IMR-90 (cell line): Measurements from ENCODE around the gene TIAM2. TPM values are rescaled to one million over a fixed set of nuclear protein-coding genes. Genes with fewer than 3 reads are reported as not detected.

Experiments
- ATAC-seq: fragments of 200-7000 bp; cut with Tn5 transposase; 2 replicates; pipeline ENCODE4 v1.9.1; 2020; ENCODE audit warnings: low read depth, mild to moderate bottlenecking, moderate library complexity
- BruUV-seq: library from RNA; stranded (reverse); fragments of 400-500 nt; replicated peaks from 2 replicates; lab custom pipeline; 2021; lab: Mats Ljungman, UMichigan
- CTCF ChIA-PET: fragments of 300-600 bp; formaldehyde crosslinking; extraction: SDS; loops from one replicate; lab custom pipeline; 2021; ENCODE audit warnings: antibody characterized with exemption; lab: Yijun Ruan, JAX
- POLR2A ChIA-PET: fragments of 300-600 bp; sonication (Branson Sonifier 250); formaldehyde crosslinking; loops from one replicate; lab custom pipeline; 2022; ENCODE audit warnings: antibody characterized with exemption; ENCODE audit not compliant: unreplicated experiment; lab: Charles Lee
- DNase-seq: peaks from one replicate; pipeline ENCODE4 v3.0.0; 2013
- H2AFZ ChIP-seq: replicated peaks from 2 replicates; pipeline ENCODE3; 2013; ENCODE audit warnings: low read length, mild to moderate bottlenecking; ENCODE audit not compliant: poor library complexity
- H2AK5ac ChIP-seq: 2 replicates; pipeline ENCODE4 v1.6.1; 2013; ENCODE audit warnings: low read depth, low read length, inconsistent platforms
- H2AK9ac ChIP-seq: replicated peaks from 2 replicates; pipeline ENCODE3; 2013; ENCODE audit warnings: mild to moderate bottlenecking, low read depth, low read length, moderate library complexity; ENCODE audit not compliant: poor library complexity
- H2BK120ac ChIP-seq: 2 replicates; pipeline ENCODE4 v1.6.1; 2013; ENCODE audit warnings: low read depth, low read length, inconsistent platforms
- H2BK15ac ChIP-seq: 3 replicates; pipeline ENCODE4 v1.6.1; 2013; ENCODE audit warnings: low read depth, low read length, inconsistent platforms
- H2BK20ac ChIP-seq: 2 replicates; pipeline ENCODE4 v1.6.1; 2013; ENCODE audit warnings: low read depth, mild to moderate bottlenecking, inconsistent platforms, low read length, moderate library complexity
- H2BK5ac ChIP-seq: 2 replicates; pipeline ENCODE4 v1.6.1; 2013; ENCODE audit warnings: mild to moderate bottlenecking, low read depth, low read length, inconsistent platforms; ENCODE audit not compliant: poor library complexity, severe bottlenecking
- H3K14ac ChIP-seq: replicated peaks from 2 replicates; pipeline ENCODE4 v1.6.1; 2013; ENCODE audit warnings: low read depth, low read length, inconsistent platforms
- H3K18ac ChIP-seq: 2 replicates; pipeline ENCODE4 v1.6.1; 2013; ENCODE audit warnings: low read depth, low read length, control low read depth
- H3K23ac ChIP-seq: 2 replicates; pipeline ENCODE4 v1.6.1; 2013; ENCODE audit warnings: low read depth, low read length, inconsistent platforms
- H3K27ac ChIP-seq: 2 replicates; pipeline ENCODE4 v1.5.1; 2013; ENCODE audit warnings: mild to moderate bottlenecking, control low read depth, low read length; ENCODE audit not compliant: insufficient read depth
- H3K27me3 ChIP-seq: 2 replicates; pipeline ENCODE4 v1.6.1; 2013; ENCODE audit warnings: low read length; ENCODE audit not compliant: control insufficient read depth, insufficient read depth
- H3K36me3 ChIP-seq: 2 replicates; pipeline ENCODE4 v1.6.1; 2013; ENCODE audit warnings: low read length, mixed read lengths; ENCODE audit not compliant: control insufficient read depth, insufficient read depth
- H3K4ac ChIP-seq: 2 replicates; pipeline ENCODE4 v1.6.1; 2013; ENCODE audit warnings: low read depth, low read length, inconsistent platforms
- H3K4me1 ChIP-seq: 2 replicates; pipeline ENCODE4 v1.6.1; 2013; ENCODE audit warnings: low read length, mixed read lengths; ENCODE audit not compliant: control insufficient read depth, insufficient read depth
- H3K4me2 ChIP-seq: 2 replicates; pipeline ENCODE4 v1.6.1; 2013; ENCODE audit warnings: low read depth, mild to moderate bottlenecking, control low read depth, low read length, moderate library complexity
- H3K4me3 ChIP-seq: 2 replicates; pipeline ENCODE4 v1.5.1; 2013; ENCODE audit warnings: low read depth, mild to moderate bottlenecking, control low read depth, low read length, moderate library complexity; ENCODE audit not compliant: insufficient read depth
- H3K56ac ChIP-seq: 2 replicates; pipeline ENCODE4 v1.6.1; 2013; ENCODE audit warnings: low read length, inconsistent platforms; ENCODE audit not compliant: insufficient read depth; ENCODE audit errors: extremely low read depth
- H3K79me1 ChIP-seq, 2 experiments: 2 replicates each; pipeline ENCODE4 v1.6.1; 2013; ENCODE audit warnings: low read length in 2 of 2, inconsistent platforms in 1 of 2, low read depth in 1 of 2
- H3K9ac ChIP-seq: 2 replicates; pipeline ENCODE4 v1.6.1; 2013; ENCODE audit warnings: low read depth, low read length, control low read depth
- H3K9me1 ChIP-seq: 2 replicates; pipeline ENCODE4 v1.6.1; 2013; ENCODE audit warnings: low read length, inconsistent platforms; ENCODE audit not compliant: insufficient read depth
- H3K9me3 ChIP-seq: 2 replicates; pipeline ENCODE4 v1.6.1; 2013; ENCODE audit warnings: low read length; ENCODE audit not compliant: control insufficient read depth, insufficient read depth
- H4K20me1 ChIP-seq: 2 replicates; pipeline ENCODE4 v1.6.1; 2013; ENCODE audit warnings: low read length, inconsistent platforms; ENCODE audit not compliant: insufficient read depth
- H4K5ac ChIP-seq: 2 replicates; pipeline ENCODE4 v1.6.1; 2013; ENCODE audit warnings: mild to moderate bottlenecking, low read depth, low read length, control low read depth
- H4K8ac ChIP-seq, 2 experiments: 2 replicates each; pipeline ENCODE4 v1.6.1; 2013; ENCODE audit warnings: low read depth in 2 of 2, low read length in 2 of 2, control low read depth in 1 of 2, inconsistent platforms in 1 of 2
- H4K91ac ChIP-seq: 2 replicates; pipeline ENCODE4 v1.6.1; 2013; ENCODE audit warnings: low read depth, low read length, inconsistent platforms; ENCODE audit not compliant: insufficient read depth
- BHLHE40 ChIP-seq: fragments of 150-350 bp; IDR thresholded peaks from 2 replicates; pipeline ENCODE4 v1.6.1; 2016; ENCODE audit warnings: mild to moderate bottlenecking, low read depth, low read length
- CEBPB ChIP-seq: IDR thresholded peaks from 2 replicates; pipeline ENCODE4 v1.6.1; 2012; ENCODE audit warnings: low read depth, low read length, improper control_type of control experiment
- CHD1 ChIP-seq: IDR thresholded peaks from 2 replicates; pipeline ENCODE4 v1.6.1; 2012; ENCODE audit warnings: low read depth, low read length, improper control_type of control experiment
- FOS ChIP-seq: fragments of 150-350 bp; IDR thresholded peaks from 2 replicates; pipeline ENCODE4 v1.6.1; 2016; ENCODE audit warnings: low read depth, low read length
- MAFK ChIP-seq: IDR thresholded peaks from 2 replicates; pipeline ENCODE4 v1.6.1; 2012; ENCODE audit warnings: low read depth, low read length, improper control_type of control experiment
- MAZ ChIP-seq: IDR thresholded peaks from 2 replicates; pipeline ENCODE4 v1.6.1; 2012; ENCODE audit warnings: low read depth, mild to moderate bottlenecking, low read length, improper control_type of control experiment, moderate library complexity, borderline replicate concordance
- MXI1 ChIP-seq: IDR thresholded peaks from 2 replicates; pipeline ENCODE4 v1.6.1; 2012; ENCODE audit warnings: low read depth, mild to moderate bottlenecking, low read length, moderate library complexity, borderline replicate concordance
- NFE2L2 ChIP-seq: fragments of 150-350 bp; IDR thresholded peaks from 2 replicates; pipeline ENCODE4 v1.6.1; 2016; ENCODE audit warnings: low read depth, mild to moderate bottlenecking, low read length
- POLR2A ChIP-seq: IDR thresholded peaks from 2 replicates; pipeline ENCODE4 v1.6.1; 2012; ENCODE audit warnings: mild to moderate bottlenecking, low read depth, low read length
- RAD21 ChIP-seq: IDR thresholded peaks from 2 replicates; pipeline ENCODE4 v1.6.1; 2012; ENCODE audit warnings: low read length, improper control_type of control experiment
- RCOR1 ChIP-seq: IDR thresholded peaks from 2 replicates; pipeline ENCODE4 v1.6.1; 2012; ENCODE audit warnings: mild to moderate bottlenecking, low read length, improper control_type of control experiment; ENCODE audit not compliant: insufficient replicate concordance
- RFX5 ChIP-seq: IDR thresholded peaks from 2 replicates; pipeline ENCODE4 v1.8.0; 2012; ENCODE audit warnings: low read depth, mild to moderate bottlenecking, low read length, moderate library complexity
- SMC3 ChIP-seq: fragments of 150-350 bp; IDR thresholded peaks from 2 replicates; pipeline ENCODE4 v1.6.1; 2016; ENCODE audit warnings: low read depth, mild to moderate bottlenecking, antibody characterized with exemption, low read length, moderate library complexity
- WGBS, 2 experiments: methylation state at CpG; one replicate each; pipeline versions ENCODE4 v1.1.5 to v1.1.7; 2013; ENCODE audit warnings: missing lambda C conversion rate in 2 of 2; ENCODE audit not compliant: insufficient read length in 1 of 2; ENCODE audit errors: extremely low coverage in 2 of 2; 5-methylcytosine and 5-hydroxymethylcytosine counted together
- dilution Hi-C: fragments of 300-500 bp; cut with HindIII; formaldehyde crosslinking; loops from one replicate; pipeline ENCODE4 v1.14.3; 2018; ENCODE audit warnings: low sequenced_read_pairs; ENCODE audit not compliant: unreplicated experiment
- in situ Hi-C: fragments of 300-500 bp; cut with MboI; formaldehyde crosslinking; loops from 3 replicates; pipeline ENCODE4 v1.14.3; 2019; ENCODE audit warnings: low sequenced_read_pairs, inconsistent platforms, mixed read lengths
- intact Hi-C: fragments of 100-400 bp; cut with micrococcal nuclease; formaldehyde crosslinking; loops from 2 replicates; pipeline ENCODE4 v1.10.0; 2022
- polyA plus RNA-seq, 3 experiments: library from polyadenylated mRNA; depleted of rRNA; stranded (reverse); fragments of >200 nt; gene quantifications; 2 replicates each; pipeline ENCODE4 v1.2.3, GENCODE V29; 2012; ENCODE audit warnings: low replicate concordance in 1 of 3
- total RNA-seq: library from RNA; depleted of rRNA; stranded (reverse); fragments of >200 nt; gene quantifications from 2 replicates; pipeline ENCODE4 v1.2.3, GENCODE V29; 2012
- TF ChIP-seq, protein P1 (sequence below): conservative IDR thresholded peaks from 2 replicates; pipeline ENCODE4 v1.5.1; 2012; ENCODE audit warnings: mild to moderate bottlenecking, low read depth, low read length, improper control_type of control experiment
- TF ChIP-seq, protein P2 (sequence below): fragments of 150-350 bp; IDR thresholded peaks from 2 replicates; pipeline ENCODE4 v1.6.1; 2017; ENCODE audit warnings: mild to moderate bottlenecking, antibody characterized with exemption, low read length, low read depth
- TF ChIP-seq, protein P3 (sequence below): fragments of 150-350 bp; IDR thresholded peaks from 2 replicates; pipeline ENCODE4 v1.6.1; 2016; ENCODE audit warnings: low read depth, mild to moderate bottlenecking, low read length, moderate library complexity, borderline replicate concordance

TIAM2 gene
- total and polyA plus RNA-seq, 2 of the 4 experiments (the other 2 are of a cell fraction): 3.1 to 4.7 TPM

DNA sequence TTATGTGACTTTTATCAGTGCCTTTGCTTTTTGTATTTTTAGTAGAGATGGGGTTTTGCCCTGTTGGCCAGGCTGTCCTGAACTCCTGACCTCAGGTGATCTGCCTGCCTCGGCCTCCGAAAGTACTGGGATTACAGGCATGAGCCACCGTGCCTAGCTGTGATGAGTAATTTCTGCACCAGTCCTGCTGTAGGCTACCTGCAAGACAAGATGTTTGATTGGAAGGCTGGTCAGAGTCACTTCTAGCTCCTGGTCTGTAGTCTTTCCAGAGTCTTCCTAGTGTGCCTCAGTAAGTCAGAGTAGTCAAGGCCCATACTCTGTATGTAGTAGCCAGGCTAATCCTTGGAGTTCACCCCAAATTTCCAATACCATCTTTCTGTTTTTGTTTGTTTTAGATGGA, 8.9 kb downstream of the TIAM2 start:
- intact Hi-C loops: no loop called here
- in situ Hi-C loops: loop anchor here (10.0 kb wide), 1 partner anchor 161 kb away; no protein-coding TSS in a partner anchor
- no peak overlapping the region for H2BK5ac ChIP-seq
- DNase-seq (no peak), ATAC-seq (no peak)
- no peak overlapping the region for H2BK15ac ChIP-seq
- H3K56ac ChIP-seq: no peak overlapping the region
- H3K18ac ChIP-seq: no peak overlapping the region
- no peak overlapping the region for H2AK9ac ChIP-seq
- no peak overlapping the region for H2AFZ ChIP-seq
- H4K8ac ChIP-seq: no peak overlapping the region
- H3K9me3 ChIP-seq: no peaks in the 10 kb centered on the region
- H3K4me1 ChIP-seq: no peaks in the 10 kb centered on the region; the same call in 1 of the 2 replicates
- TF ChIP-seq MXI1 (no peak), CEBPB (no peak), RFX5 (no peak), NFE2L2 (no peak), BHLHE40 (no peak), POLR2A (no peak), CHD1 (no peak), RAD21 (no peak), MAZ (no peak), RCOR1 (no peak), FOS (no peak), SMC3 (no peak), MAFK (no peak)
- TF ChIP-seq, protein P1, sequence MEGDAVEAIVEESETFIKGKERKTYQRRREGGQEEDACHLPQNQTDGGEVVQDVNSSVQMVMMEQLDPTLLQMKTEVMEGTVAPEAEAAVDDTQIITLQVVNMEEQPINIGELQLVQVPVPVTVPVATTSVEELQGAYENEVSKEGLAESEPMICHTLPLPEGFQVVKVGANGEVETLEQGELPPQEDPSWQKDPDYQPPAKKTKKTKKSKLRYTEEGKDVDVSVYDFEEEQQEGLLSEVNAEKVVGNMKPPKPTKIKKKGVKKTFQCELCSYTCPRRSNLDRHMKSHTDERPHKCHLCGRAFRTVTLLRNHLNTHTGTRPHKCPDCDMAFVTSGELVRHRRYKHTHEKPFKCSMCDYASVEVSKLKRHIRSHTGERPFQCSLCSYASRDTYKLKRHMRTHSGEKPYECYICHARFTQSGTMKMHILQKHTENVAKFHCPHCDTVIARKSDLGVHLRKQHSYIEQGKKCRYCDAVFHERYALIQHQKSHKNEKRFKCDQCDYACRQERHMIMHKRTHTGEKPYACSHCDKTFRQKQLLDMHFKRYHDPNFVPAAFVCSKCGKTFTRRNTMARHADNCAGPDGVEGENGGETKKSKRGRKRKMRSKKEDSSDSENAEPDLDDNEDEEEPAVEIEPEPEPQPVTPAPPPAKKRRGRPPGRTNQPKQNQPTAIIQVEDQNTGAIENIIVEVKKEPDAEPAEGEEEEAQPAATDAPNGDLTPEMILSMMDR: no peak
- TF ChIP-seq, protein P2, sequence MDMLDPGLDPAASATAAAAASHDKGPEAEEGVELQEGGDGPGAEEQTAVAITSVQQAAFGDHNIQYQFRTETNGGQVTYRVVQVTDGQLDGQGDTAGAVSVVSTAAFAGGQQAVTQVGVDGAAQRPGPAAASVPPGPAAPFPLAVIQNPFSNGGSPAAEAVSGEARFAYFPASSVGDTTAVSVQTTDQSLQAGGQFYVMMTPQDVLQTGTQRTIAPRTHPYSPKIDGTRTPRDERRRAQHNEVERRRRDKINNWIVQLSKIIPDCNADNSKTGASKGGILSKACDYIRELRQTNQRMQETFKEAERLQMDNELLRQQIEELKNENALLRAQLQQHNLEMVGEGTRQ: no peak
- TF ChIP-seq, protein P3, sequence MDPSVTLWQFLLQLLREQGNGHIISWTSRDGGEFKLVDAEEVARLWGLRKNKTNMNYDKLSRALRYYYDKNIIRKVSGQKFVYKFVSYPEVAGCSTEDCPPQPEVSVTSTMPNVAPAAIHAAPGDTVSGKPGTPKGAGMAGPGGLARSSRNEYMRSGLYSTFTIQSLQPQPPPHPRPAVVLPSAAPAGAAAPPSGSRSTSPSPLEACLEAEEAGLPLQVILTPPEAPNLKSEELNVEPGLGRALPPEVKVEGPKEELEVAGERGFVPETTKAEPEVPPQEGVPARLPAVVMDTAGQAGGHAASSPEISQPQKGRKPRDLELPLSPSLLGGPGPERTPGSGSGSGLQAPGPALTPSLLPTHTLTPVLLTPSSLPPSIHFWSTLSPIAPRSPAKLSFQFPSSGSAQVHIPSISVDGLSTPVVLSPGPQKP: no peak
- no TSS peak for BruUV-seq
- H4K5ac ChIP-seq: no peak overlapping the region
- 100% methylated on average over 2 of the region's 3 CpGs; no CpG with 5 or more reads in 1 of the 2 experiments for WGBS, 2 experiments
- peaks cover 7% of the 10 kb centered on the region; the same call in 1 of the 2 replicates for H3K9me1 ChIP-seq
- H3K23ac ChIP-seq: no peak overlapping the region; the same call in 1 of the 2 replicates
- H4K91ac ChIP-seq: no peak overlapping the region
- H2AK5ac ChIP-seq: no peak overlapping the region; the same call in 1 of the 2 replicates
- H3K36me3 ChIP-seq: no peaks in the 10 kb centered on the region
- no peak overlapping the region for H2BK20ac ChIP-seq
- dilution Hi-C loops: no loop called here
- CTCF ChIA-PET: no interaction called here
- no peaks in the 10 kb centered on the region for H3K27me3 ChIP-seq
- no peak overlapping the region for H3K4me3 ChIP-seq
- no peak overlapping the region for H2BK120ac ChIP-seq
- peaks cover 0 to 32% of the 10 kb centered on the region in 2 experiments; a peak in 3 of 4 replicates for H3K79me1 ChIP-seq
- no peak overlapping the region for H3K4me2 ChIP-seq
- no peaks in the 10 kb centered on the region for H4K20me1 ChIP-seq
- no peak overlapping the region for H3K4ac ChIP-seq
- H3K9ac ChIP-seq: no peak overlapping the region
- POLR2A ChIA-PET: no interaction called here
- no peak overlapping the region; the same call in 1 of the 2 replicates for H3K14ac ChIP-seq
- no peak overlapping the region for H3K27ac ChIP-seq
